K562 (cell line): Measurements from ENCODE around the gene CTPS2. TPM values are rescaled to one million over a fixed set of nuclear protein-coding genes. Genes with fewer than 3 reads are reported as not detected.

Source experiments
- ARID1B ChIP-seq: fragments of 450-650 bp; IDR thresholded peaks from 2 replicates; pipeline ENCODE4 v1.6.1; 2016; ENCODE audit warnings: antibody characterized with exemption, mild to moderate bottlenecking, inconsistent platforms
- ATF1 ChIP-seq, 2 experiments: fragments of 450-650 bp in 1 of 2; IDR thresholded peaks; 2 replicates each; pipeline ENCODE4 v1.6.1; 2016; ENCODE audit warnings: missing compliant biosample characterization in 1 of 2, missing genetic modification characterization in 1 of 2
- BDP1 ChIP-seq: IDR thresholded peaks from 3 replicates; pipeline ENCODE4 v1.6.1; 2011; ENCODE audit not compliant: insufficient read length, insufficient read depth
- CBFA2T3 ChIP-seq: fragments of 450-650 bp; IDR thresholded peaks from 2 replicates; pipeline ENCODE4 v1.6.1; 2017
- CREBBP ChIP-seq: IDR thresholded peaks from one replicate; pipeline ENCODE4 v1.6.1; 2012; ENCODE audit warnings: low read depth, mild to moderate bottlenecking, control low read depth, inconsistent platforms, low read length
- DACH1 ChIP-seq: fragments of 450-650 bp; IDR thresholded peaks from 2 replicates; pipeline ENCODE4 v1.6.1; 2018; ENCODE audit not compliant: partially characterized antibody
- DNMT1 ChIP-seq: fragments of 450-650 bp; IDR thresholded peaks from 2 replicates; pipeline ENCODE4 v1.6.1; 2016; ENCODE audit warnings: antibody characterized with exemption, mild to moderate bottlenecking
- JUND ChIP-seq, 2 experiments: IDR thresholded peaks; 2 replicates in 1 of 2; 3 replicates in 1 of 2; pipeline ENCODE4 v1.6.1; 2011; ENCODE audit warnings: borderline replicate concordance in 2 of 2, low read depth in 2 of 2, low read length in 2 of 2, improper control_type of control experiment in 1 of 2, missing biosample characterization in 1 of 2, missing genetic modification characterization in 1 of 2, missing genetic modification reagents in 1 of 2
- MTA2 ChIP-seq: fragments of 450-650 bp; IDR thresholded peaks from 2 replicates; pipeline ENCODE4 v1.6.1; 2016; ENCODE audit warnings: low read depth
- MTF1 ChIP-seq: fragments of 250-450 bp; sonication (Bioruptor Pico); IDR thresholded peaks from 2 replicates; pipeline ENCODE4 v1.9.0; 2021; ENCODE audit warnings: moderate library complexity, mild to moderate bottlenecking, inconsistent platforms, borderline replicate concordance
- MYBL2 ChIP-seq, 2 experiments: fragments of 450-650 bp in 1 of 2; sonication (generic) in 1 of 2; formaldehyde crosslinking in 1 of 2; IDR thresholded peaks; 2 replicates each; pipeline versions ENCODE4 v1.6.1 to v1.8.1; 2017 to 2022; ENCODE audit warnings: borderline replicate concordance in 1 of 2, inconsistent platforms in 1 of 2, low read depth in 1 of 2, mild to moderate bottlenecking in 1 of 2, missing genetic modification reagents in 1 of 2, moderate library complexity in 1 of 2
- NCOA1 ChIP-seq: fragments of 450-650 bp; IDR thresholded peaks from 2 replicates; pipeline ENCODE4 v1.6.1; 2016; ENCODE audit warnings: low read depth
- NFE2L1 ChIP-seq: fragments of 450-650 bp; IDR thresholded peaks from 2 replicates; pipeline ENCODE4 v1.6.1; 2016; ENCODE audit warnings: missing genetic modification characterization, low read depth, mild to moderate bottlenecking, missing compliant biosample characterization, moderate library complexity, borderline replicate concordance
- NONO ChIP-seq, 2 experiments: fragments of 200-400 bp in 1 of 2; fragments of 450-650 bp in 1 of 2; formaldehyde crosslinking in 1 of 2; IDR thresholded peaks; 2 replicates each; pipeline ENCODE4 v1.6.1; 2017; ENCODE audit warnings: low read depth in 2 of 2, mild to moderate bottlenecking in 2 of 2, moderate library complexity in 2 of 2, low read length in 1 of 2
- NR2F6 ChIP-seq: fragments of 450-650 bp; formaldehyde crosslinking; IDR thresholded peaks from 2 replicates; pipeline ENCODE4 v1.4.0; 2020; ENCODE audit warnings: mild to moderate bottlenecking
- POLR3G ChIP-seq: IDR thresholded peaks from 2 replicates; pipeline ENCODE4 v1.6.1; 2011; ENCODE audit not compliant: insufficient read length, insufficient replicate concordance; ENCODE audit errors: extremely low read depth
- SMARCC2 ChIP-seq: fragments of 450-650 bp; IDR thresholded peaks from 2 replicates; pipeline ENCODE4 v1.6.1; 2017; ENCODE audit warnings: antibody characterized with exemption, moderate library complexity, mild to moderate bottlenecking, low read depth
- ZBTB17 ChIP-seq: fragments of 450-650 bp; formaldehyde crosslinking; IDR thresholded peaks from 2 replicates; pipeline ENCODE4 v1.4.0; 2020; ENCODE audit warnings: mild to moderate bottlenecking
- ZKSCAN1 ChIP-seq: fragments of 150-350 bp; IDR thresholded peaks from 2 replicates; pipeline ENCODE4 v1.6.1; 2016; ENCODE audit warnings: low read depth, low read length
- ZNF668 ChIP-seq: fragments of 250-450 bp; sonication (Bioruptor Pico); IDR thresholded peaks from 2 replicates; pipeline ENCODE4 v1.8.0; 2022; ENCODE audit warnings: mild to moderate bottlenecking, inconsistent platforms
- ZNF707 ChIP-seq: fragments of 250-450 bp; sonication (Bioruptor Pico); conservative IDR thresholded peaks from 2 replicates; pipeline ENCODE4 v1.8.0; 2022; ENCODE audit warnings: inconsistent platforms, mild to moderate bottlenecking, moderate library complexity
- polyA plus RNA-seq, 8 experiments: library from polyadenylated mRNA; depleted of rRNA in 4 of 8; stranded (reverse) in 5 of 8; unstranded in 3 of 8; fragments of >200 nt; fragmentation: Nextera tagmentation in 2 of 8; fragmentation: Illumina TruSeq in 1 of 8; extraction: Ambion mirVana in 2 of 8; extraction: Trizol in 1 of 8; gene quantifications; 2 replicates each; pipeline versions ENCODE4 v1.2.1 to v1.2.3, GENCODE V29; 2011 to 2014; ENCODE audit warnings: inconsistent platforms in 1 of 8, missing spikeins in 1 of 8
- total RNA-seq, 7 experiments: library from RNA; depleted of rRNA in 6 of 7; stranded (reverse); fragments of >200 nt in 6 of 7; fragmentation: Illumina TruSeq in 2 of 7; extraction: Trizol in 2 of 7; gene quantifications; 2 replicates each; pipeline versions ENCODE4 v1.2.1 to v1.2.3, GENCODE V29; 2011 to 2021; ENCODE audit warnings: low replicate concordance in 1 of 7
- TF ChIP-seq, protein P1 (sequence below): fragments of 450-650 bp; IDR thresholded peaks from 2 replicates; pipeline ENCODE4 v1.6.1; 2017; ENCODE audit warnings: antibody characterized with exemption, mild to moderate bottlenecking
- TF ChIP-seq, protein P2 (sequence below): fragments of 450-650 bp; formaldehyde crosslinking; IDR thresholded peaks from 2 replicates; pipeline ENCODE4 v1.4.0; 2022; ENCODE audit warnings: missing genetic modification characterization
- TF ChIP-seq, protein P3 (sequence below): fragments of 450-650 bp; IDR thresholded peaks from 2 replicates; pipeline ENCODE4 v1.6.1; 2016; ENCODE audit warnings: missing biosample characterization, missing genetic modification characterization

The CTPS2 gene
- total and polyA plus RNA-seq, 9 of the 15 experiments (the other 6 are each of a cell fraction or from before 2014, with no cell fraction given): 5.4 to 19.5 (median 14.1) TPM

DNA sequence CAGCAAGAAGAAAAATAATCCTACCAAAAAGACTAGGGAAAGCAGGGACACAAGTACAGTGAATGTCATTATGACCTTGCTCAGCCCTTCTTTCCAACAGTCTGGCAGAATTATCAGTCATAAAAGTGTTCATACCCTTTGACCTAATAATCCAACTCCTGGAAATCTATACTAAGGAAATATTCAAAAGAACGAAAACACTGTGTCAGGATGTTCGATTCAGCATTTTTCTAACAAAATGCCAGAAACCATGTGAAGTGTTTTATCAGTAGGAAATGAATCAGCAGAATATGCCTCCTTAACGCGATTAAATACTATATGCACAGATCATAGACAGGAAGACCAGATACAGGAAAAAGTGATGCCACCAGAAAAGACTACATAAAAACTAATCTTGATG lies 78.7 kb downstream of the CTPS2 start (continued):
- TF ChIP-seq, protein P1, sequence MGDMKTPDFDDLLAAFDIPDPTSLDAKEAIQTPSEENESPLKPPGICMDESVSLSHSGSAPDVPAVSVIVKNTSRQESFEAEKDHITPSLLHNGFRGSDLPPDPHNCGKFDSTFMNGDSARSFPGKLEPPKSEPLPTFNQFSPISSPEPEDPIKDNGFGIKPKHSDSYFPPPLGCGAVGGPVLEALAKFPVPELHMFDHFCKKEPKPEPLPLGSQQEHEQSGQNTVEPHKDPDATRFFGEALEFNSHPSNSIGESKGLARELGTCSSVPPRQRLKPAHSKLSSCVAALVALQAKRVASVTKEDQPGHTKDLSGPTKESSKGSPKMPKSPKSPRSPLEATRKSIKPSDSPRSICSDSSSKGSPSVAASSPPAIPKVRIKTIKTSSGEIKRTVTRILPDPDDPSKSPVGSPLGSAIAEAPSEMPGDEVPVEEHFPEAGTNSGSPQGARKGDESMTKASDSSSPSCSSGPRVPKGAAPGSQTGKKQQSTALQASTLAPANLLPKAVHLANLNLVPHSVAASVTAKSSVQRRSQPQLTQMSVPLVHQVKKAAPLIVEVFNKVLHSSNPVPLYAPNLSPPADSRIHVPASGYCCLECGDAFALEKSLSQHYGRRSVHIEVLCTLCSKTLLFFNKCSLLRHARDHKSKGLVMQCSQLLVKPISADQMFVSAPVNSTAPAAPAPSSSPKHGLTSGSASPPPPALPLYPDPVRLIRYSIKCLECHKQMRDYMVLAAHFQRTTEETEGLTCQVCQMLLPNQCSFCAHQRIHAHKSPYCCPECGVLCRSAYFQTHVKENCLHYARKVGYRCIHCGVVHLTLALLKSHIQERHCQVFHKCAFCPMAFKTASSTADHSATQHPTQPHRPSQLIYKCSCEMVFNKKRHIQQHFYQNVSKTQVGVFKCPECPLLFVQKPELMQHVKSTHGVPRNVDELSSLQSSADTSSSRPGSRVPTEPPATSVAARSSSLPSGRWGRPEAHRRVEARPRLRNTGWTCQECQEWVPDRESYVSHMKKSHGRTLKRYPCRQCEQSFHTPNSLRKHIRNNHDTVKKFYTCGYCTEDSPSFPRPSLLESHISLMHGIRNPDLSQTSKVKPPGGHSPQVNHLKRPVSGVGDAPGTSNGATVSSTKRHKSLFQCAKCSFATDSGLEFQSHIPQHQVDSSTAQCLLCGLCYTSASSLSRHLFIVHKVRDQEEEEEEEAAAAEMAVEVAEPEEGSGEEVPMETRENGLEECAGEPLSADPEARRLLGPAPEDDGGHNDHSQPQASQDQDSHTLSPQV: peak; percentile 74
- TF ChIP-seq ZNF668 (CRISPR knock-in tag) (no peak), ZBTB17 (CRISPR knock-in tag) (no peak), POLR3G (no peak), BDP1 (no peak), NFE2L1 (tag) (no peak), CBFA2T3 (peak; percentile 36; the same call in 1 of the 2 replicates), NR2F6 (CRISPR knock-in tag) (no peak), SMARCC2 (peak; percentile 56; the same call in 1 of the 2 replicates), JUND (IDR thresholded peaks at IDR 0.05; ENCODE audit: borderline replicate concordance, low read depth, low read length) (peak; percentile 32; the same call in 1 of the 2 replicates), JUND (tag; IDR thresholded peaks at IDR 0.05; ENCODE audit: borderline replicate concordance, low read depth, low read length) (no peak), MTF1 (CRISPR knock-in tag) (no peak), DNMT1 (no peak), NCOA1 (no peak), ARID1B (peak; percentile 75), ATF1 (CRISPR knock-in tag; IDR thresholded peaks at IDR 0.05) (no peak), ATF1 (tag; IDR thresholded peaks at IDR 0.05) (no peak), ZNF707 (no peak), DACH1 (peak; percentile 38), MTA2 (0 out of 2 replicates have a peak, but pooled peaks have one; percentile 15), NONO (IDR thresholded peaks at IDR 0.05; ENCODE audit: low read depth in 2 of 2, low read length in 1 of 2) (no peak), MYBL2 (IDR thresholded peaks at IDR 0.05; ENCODE audit: low read depth) (no peak), MYBL2 (CRISPR knock-in tag; IDR thresholded peaks at IDR 0.05; ENCODE audit: borderline replicate concordance) (no peak), CREBBP (no peak), ZKSCAN1 (no peak)
- TF ChIP-seq, protein P2, sequence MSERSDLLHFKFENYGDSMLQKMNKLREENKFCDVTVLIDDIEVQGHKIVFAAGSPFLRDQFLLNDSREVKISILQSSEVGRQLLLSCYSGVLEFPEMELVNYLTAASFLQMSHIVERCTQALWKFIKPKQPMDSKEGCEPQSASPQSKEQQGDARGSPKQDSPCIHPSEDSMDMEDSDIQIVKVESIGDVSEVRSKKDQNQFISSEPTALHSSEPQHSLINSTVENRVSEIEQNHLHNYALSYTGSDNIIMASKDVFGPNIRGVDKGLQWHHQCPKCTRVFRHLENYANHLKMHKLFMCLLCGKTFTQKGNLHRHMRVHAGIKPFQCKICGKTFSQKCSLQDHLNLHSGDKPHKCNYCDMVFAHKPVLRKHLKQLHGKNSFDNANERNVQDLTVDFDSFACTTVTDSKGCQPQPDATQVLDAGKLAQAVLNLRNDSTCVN: no peak
- TF ChIP-seq, protein P3, sequence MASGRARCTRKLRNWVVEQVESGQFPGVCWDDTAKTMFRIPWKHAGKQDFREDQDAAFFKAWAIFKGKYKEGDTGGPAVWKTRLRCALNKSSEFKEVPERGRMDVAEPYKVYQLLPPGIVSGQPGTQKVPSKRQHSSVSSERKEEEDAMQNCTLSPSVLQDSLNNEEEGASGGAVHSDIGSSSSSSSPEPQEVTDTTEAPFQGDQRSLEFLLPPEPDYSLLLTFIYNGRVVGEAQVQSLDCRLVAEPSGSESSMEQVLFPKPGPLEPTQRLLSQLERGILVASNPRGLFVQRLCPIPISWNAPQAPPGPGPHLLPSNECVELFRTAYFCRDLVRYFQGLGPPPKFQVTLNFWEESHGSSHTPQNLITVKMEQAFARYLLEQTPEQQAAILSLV (tag): no peak
